GM23338 (cell line): Measurements from ENCODE around the gene ZDHHC13.

Source experiments
- CTCF ChIP-seq, 2 experiments: fragments of 200-600 bp in 1 of 2; sonication (generic) in 1 of 2; conservative IDR thresholded peaks; 2 replicates each; pipeline versions ENCODE4 v1.5.1 to v1.6.1; 2016 to 2017; ENCODE audit warnings: antibody characterized with exemption in 2 of 2, low read depth in 2 of 2, mild to moderate bottlenecking in 2 of 2, moderate library complexity in 1 of 2
- EZH2 ChIP-seq: fragments of 200-600 bp; sonication (generic); IDR thresholded peaks from one replicate; pipeline ENCODE4 v1.8.0; 2017; ENCODE audit warnings: antibody characterized with exemption, mild to moderate bottlenecking, low read depth; ENCODE audit not compliant: unreplicated experiment
- EZH2phosphoT487 ChIP-seq: fragments of 200-600 bp; sonication (generic); IDR thresholded peaks from one replicate; pipeline ENCODE4 v1.8.1; 2018; ENCODE audit warnings: antibody characterized with exemption; ENCODE audit not compliant: unreplicated experiment
- NANOG ChIP-seq: IDR thresholded peaks from 2 replicates; pipeline ENCODE4 v1.6.1; 2016; ENCODE audit warnings: antibody characterized with exemption, borderline replicate concordance
- POLR2AphosphoS5 ChIP-seq: IDR thresholded peaks from 2 replicates; pipeline ENCODE4 v1.6.1; 2016; ENCODE audit warnings: antibody characterized with exemption, low read depth
- ZNF114 ChIP-seq: fragments of 250-450 bp; sonication (Bioruptor Pico); IDR thresholded peaks from 2 replicates; pipeline ENCODE4 v1.5.0; 2020; ENCODE audit warnings: mild to moderate bottlenecking, moderate library complexity
- TF ChIP-seq, protein P1 (sequence below): IDR thresholded peaks from one replicate; pipeline ENCODE4 v1.6.1; 2018; ENCODE audit warnings: antibody characterized with exemption; ENCODE audit not compliant: unreplicated experiment

DNA sequence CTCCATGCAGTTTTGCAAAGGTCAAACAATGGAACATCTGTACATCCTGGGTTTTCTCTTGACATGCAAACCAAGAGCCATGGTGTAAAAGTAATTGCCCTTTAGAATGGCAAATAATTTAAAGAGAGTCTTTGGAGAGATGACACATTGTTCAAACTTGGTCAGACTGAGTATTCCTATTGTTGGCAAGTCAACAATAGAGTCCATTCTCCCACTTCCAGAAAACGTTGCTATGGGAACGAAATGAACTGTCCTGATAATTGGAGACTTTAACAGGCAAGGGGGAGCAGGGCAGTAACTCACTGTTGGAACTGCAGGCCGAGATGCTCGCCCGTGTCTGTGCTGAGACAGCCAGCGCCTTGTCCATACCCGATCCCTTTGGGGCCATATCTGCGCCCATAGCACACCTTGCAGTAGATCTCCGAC, 70.9 kb downstream of the ZDHHC13 start:
- no peak for TF ChIP-seq CTCF (conservative IDR thresholded peaks at IDR 0.05; ENCODE audit: low read depth in 2 of 2)
- no peak for TF ChIP-seq EZH2
- TF ChIP-seq EZH2phosphoT487 = no peak
- TF ChIP-seq POLR2AphosphoS5 = no peak
- TF ChIP-seq, protein P1, sequence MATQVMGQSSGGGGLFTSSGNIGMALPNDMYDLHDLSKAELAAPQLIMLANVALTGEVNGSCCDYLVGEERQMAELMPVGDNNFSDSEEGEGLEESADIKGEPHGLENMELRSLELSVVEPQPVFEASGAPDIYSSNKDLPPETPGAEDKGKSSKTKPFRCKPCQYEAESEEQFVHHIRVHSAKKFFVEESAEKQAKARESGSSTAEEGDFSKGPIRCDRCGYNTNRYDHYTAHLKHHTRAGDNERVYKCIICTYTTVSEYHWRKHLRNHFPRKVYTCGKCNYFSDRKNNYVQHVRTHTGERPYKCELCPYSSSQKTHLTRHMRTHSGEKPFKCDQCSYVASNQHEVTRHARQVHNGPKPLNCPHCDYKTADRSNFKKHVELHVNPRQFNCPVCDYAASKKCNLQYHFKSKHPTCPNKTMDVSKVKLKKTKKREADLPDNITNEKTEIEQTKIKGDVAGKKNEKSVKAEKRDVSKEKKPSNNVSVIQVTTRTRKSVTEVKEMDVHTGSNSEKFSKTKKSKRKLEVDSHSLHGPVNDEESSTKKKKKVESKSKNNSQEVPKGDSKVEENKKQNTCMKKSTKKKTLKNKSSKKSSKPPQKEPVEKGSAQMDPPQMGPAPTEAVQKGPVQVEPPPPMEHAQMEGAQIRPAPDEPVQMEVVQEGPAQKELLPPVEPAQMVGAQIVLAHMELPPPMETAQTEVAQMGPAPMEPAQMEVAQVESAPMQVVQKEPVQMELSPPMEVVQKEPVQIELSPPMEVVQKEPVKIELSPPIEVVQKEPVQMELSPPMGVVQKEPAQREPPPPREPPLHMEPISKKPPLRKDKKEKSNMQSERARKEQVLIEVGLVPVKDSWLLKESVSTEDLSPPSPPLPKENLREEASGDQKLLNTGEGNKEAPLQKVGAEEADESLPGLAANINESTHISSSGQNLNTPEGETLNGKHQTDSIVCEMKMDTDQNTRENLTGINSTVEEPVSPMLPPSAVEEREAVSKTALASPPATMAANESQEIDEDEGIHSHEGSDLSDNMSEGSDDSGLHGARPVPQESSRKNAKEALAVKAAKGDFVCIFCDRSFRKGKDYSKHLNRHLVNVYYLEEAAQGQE = no peak
- TF ChIP-seq NANOG = no peak
- TF ChIP-seq ZNF114 (CRISPR knock-in tag) = no peak
